Activated T-helper 9 cell treated with anti-CD3 and anti-CD28 coated beads, Interleukin-2, amount 50 U/mL, for 16 hours (primary cell): Measurements from ENCODE around the gene PRRT2.
"Not testable (repeated sequence)": the region's sequence is repeated elsewhere in the genome, so short reads cannot be mapped to it uniquely, and the experiment has no call there.

Experiments
- DNase-seq: peaks from one replicate; pipeline ENCODE4 v3.0.0-alpha.2; 2020; ENCODE audit warnings: low read depth

Gene PRRT2

DNA sequence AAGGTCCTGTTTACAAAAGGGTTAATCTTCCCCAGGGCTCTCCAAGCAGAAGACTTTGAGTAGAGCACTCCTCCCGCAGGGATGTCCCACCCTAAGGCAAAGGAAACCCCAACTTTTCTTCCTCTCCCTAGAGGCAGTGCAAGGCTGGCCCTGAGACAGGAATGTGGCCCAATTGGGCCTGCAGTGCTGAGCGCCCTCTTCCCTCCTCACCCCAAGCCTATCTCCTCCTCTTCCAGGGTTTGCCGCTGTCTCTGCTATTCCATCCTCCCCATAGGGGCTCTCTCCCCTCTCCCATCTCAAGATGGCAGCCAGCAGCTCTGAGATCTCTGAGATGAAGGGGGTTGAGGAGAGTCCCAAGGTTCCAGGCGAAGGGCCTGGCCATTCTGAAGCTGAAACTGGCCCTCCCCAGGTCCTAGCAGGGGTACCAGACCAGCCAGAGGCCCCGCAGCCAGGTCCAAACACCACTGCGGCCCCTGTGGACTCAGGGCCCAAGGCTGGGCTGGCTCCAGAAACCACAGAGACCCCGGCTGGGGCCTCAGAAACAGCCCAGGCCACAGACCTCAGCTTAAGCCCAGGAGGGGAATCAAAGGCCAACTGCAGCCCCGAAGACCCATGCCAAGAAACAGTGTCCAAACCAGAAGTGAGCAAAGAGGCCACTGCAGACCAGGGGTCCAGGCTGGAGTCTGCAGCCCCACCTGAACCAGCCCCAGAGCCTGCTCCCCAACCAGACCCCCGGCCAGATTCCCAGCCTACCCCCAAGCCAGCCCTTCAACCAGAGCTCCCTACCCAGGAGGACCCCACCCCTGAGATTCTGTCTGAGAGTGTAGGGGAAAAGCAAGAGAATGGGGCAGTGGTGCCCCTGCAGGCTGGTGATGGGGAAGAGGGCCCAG lies 1.0 kb downstream of the PRRT2 start:
- no peak for DNase-seq

DNA sequence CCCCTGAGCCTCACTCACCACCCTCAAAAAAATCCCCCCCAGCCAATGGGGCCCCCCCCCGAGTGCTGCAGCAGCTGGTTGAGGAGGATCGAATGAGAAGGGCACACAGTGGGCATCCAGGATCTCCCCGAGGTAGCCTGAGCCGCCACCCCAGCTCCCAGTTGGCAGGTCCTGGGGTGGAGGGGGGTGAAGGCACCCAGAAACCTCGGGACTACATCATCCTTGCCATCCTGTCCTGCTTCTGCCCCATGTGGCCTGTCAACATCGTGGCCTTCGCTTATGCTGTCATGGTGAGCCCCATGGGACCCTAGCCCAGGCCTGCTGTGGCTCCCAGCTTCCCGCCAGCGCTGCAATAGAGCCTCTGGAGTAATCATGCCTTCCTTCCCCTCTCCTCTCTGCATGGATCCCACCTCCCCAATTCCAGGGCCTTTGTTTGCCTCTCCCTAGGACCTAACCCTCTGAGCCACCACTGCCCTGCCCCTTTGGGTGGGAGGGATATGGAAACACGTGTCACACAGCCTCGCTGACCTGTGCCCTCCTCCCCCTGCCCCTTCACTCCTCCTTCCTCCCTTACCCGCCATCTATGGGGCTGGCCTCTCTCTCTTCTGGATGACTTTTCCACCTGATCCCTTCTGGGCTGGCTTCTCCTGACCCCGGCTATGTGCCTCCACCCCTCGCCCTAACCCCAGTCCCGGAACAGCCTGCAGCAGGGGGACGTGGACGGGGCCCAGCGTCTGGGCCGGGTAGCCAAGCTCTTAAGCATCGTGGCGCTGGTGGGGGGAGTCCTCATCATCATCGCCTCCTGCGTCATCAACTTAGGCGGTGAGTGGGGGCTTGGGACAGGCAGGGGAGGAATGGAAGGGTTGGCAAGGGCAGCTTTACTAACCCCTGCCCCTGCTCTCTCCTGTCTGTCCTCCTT lies 1.9 kb downstream of the PRRT2 start:
- no peak for DNase-seq

DNA sequence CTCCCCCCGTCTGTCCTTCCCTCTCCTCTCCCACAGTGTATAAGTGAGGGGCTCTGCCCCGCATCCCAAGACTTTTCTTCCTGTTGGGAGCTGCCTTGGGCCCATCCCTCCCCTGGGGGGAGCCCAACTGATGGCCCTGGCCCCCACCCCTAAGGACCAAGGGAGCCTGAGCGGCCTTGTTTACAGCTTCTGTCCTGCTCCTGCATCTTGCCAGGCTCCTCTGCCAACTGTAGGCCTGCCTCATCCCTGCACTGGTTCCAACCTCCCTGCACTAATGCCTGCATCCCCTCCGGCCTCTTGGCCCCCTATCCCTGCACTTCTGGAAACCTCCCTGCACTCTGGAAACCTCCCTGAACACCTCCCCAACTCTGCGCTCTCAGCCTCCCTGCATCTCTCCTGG lies 2.6 kb downstream of the PRRT2 start:
- no peak for DNase-seq

DNA sequence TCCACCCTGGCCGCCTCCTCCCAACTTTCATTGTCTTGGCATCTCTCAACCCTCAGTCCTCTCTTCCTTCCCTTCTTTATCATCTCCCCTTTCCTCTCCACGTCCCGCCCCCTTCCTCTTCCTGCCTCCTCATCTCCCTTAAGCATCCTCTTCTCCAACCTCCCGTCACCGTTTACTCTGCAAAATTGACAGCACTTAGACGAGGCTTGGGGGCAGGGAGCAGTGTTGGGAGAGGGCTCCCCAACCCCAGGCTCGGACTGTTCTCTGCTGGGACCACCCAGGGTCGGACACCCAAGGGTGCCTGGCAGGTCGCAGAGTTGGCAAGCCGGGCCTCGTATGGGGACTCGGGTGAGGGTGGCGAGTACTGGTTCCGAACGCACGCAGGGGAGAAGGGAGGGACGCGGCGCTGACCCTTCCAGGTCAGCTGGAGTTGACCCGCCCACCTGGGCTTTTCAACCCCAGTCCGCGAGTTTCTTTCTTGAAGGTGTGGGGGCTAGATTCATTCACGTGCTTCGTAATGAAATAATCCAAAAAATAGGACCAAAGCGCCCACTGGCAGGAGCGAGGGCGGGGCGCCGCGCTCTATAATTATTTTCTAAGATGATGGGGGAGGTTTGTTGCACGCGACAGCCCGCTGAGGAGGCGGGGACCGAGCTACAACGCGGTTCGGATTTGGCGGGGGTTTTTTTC lies 3.2 kb downstream of the PRRT2 start:
- peak; percentile 50 for DNase-seq

DNA sequence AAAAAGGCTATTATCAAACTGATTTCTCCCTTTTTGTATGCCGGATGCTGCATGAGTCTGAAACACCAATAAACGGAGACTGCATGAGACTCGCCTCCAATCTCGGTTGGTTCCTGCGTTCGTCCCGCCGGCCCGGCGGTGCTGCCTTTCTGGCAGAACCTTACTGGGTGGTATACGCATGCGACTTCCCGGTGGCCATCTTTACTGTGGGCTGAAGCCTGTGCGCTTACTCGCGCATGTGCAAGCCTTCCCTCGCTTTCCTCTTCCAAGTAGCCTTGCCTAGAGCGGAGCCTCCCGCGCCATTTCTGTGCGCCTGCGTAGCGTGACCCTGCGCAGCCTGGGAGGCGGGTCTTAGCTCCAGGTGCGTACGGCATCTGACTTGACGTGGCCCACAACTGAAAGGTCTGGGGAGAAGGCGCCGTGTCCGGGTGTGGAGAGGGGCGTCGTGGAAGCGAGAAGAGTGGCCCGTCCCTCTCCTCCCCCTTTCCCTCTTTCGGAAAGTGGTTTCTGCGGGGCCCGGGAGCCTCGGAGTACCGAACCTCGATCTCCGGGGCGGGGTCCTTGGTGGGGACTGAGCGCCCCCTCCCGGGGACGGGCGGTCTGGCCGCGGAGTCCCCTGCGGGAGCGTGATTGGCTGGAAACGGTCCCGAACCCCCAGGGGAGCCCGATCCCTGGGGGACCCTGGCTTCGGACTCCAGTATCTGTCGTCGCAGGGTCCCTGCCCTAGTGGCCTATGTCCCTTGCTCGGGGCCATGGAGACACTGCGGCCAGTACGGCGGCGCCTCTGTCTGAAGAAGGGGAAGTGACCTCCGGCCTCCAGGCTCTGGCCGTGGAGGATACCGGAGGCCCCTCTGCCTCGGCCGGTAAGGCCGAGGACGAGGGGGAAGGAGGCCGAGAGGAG lies 4.0 kb downstream of the PRRT2 start, which contains the start of gene PAGR1:
PAGR1 (plus strand) TSS at position 360 of the 901 bp plus-strand sequence; CDS start at position 734, 374 bp downstream.
- DNase-seq: peak; percentile 97

DNA sequence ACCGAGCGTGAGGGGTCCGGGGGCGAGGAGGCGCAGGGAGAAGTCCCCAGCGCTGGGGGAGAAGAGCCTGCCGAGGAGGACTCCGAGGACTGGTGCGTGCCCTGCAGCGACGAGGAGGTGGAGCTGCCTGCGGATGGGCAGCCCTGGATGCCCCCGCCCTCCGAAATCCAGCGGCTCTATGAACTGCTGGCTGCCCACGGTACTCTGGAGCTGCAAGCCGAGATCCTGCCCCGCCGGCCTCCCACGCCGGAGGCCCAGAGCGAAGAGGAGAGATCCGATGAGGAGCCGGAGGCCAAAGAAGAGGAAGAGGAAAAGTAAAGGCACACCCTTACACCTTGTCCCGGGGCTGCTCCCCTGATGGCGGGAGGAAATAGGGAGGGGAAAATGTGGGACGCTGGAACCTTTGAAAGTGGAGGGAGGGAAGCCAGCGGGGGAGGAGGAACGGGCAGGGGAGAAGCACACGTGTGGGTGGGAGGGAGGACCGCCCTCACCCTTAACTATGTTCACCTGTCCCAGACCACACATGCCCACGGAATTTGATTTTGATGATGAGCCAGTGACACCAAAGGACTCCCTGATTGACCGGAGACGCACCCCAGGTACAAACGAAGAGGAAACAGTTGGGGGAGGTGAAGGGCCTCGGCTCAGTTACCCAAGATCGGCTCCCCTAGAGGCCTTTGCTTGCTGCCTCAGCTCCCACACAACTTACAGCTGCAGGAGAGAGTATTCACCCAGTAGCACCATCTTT lies 4.9 kb downstream of the PRRT2 start:
- DNase-seq: peak; percentile 41

DNA sequence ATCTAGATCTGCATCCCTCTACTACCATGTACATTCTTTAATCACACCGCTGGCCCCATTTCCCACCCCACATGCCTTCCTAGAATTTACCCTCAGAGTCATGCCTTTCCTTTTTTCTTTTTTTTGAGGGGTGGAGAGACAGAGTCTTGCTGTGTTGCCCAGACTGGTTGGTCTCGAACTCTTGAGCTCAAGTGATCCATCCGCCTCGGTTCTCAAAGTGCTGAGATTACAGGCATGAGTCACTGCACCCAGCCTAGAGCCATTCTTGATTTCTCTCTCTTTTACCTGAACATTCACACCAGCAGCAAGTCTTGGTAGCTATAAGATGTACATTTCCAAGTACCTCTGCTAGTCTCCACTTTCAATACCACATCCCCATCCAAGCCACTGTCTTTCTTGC lies 6.1 kb downstream of the PRRT2 start:
- no peak for DNase-seq

DNA sequence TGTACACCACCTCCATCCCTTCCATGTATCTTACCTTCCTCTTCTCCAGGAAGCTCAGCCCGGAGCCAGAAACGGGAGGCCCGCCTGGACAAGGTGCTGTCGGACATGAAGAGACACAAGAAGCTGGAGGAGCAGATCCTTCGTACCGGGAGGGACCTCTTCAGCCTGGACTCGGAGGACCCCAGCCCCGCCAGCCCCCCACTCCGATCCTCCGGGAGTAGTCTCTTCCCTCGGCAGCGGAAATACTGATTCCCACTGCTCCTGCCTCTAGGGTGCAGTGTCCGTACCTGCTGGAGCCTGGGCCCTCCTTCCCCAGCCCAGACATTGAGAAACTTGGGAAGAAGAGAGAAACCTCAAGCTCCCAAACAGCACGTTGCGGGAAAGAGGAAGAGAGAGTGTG lies 7.5 kb downstream of the PRRT2 start:
- no peak for DNase-seq

DNA sequence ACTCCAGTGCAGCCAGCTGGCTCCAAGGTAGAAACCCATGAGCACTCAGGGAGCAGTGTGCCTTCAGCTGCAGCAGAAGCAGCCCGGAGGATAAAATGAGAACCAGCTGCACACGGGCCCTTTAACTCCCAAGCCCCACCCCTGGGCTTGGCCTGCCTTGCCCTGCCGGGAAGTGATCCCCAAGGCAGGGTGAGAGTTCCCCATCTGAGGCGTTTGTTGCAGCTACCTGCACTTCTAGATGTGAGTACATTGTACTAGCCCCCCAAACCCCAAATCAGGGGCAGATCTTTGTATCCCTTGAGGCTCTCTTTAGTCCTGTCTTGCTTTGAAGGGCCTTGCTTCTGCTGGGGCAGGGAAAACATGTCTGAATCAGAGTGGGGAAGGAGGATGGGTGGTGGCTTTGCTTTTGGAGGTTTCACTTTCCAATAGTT lies 8.3 kb downstream of the PRRT2 start, which contains the start of gene MVP:
MVP (plus strand) TSS at position 192 of the 431 bp plus-strand sequence. CDS start 10,088 bp downstream, outside the sequence.
- no peak for DNase-seq

DNA sequence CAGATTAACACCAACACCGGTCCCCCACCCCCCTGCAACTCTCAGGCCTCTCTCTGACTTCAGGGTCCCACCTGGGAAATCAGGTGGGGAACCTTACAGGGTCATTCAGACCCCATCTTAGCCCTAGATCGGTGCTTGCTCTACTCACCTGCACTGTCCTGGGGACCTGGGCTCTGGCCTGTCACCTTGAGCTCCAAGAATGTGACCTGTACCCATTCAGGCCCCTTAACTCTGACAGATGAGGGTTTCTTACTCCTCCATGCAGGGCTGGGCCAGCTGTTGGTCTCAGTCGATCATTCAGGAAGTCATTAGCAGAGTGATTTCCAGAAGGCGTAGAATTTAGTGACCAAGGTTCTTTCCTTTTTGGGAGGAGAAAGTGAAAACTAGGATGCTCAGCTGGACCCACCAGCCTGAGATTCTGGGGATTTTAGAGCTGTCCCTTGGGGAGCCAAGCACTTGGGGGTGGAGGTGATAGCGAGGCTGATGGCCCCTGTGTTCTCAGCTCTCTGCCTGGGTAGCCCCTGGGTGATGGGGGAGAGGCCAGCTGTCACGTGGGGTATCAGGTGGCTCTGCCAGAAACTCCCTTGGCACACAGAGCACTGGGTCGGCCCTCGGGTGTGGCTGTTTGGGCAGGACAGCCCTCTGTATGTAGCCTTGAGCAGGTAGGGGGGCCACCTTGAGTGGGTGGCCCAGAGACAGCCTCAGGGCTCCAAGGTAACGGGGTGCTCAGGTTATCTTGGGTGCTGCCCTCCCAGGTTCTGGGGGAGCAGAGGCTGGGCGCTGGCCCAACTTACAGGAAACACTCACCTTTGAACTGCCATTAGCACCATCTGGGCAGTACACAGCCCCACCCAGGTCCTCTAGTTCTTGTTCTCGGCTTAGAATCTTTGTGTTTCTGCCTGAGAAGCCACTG lies 9.0 kb downstream of the PRRT2 start:
- peak; percentile 37 for DNase-seq

DNA sequence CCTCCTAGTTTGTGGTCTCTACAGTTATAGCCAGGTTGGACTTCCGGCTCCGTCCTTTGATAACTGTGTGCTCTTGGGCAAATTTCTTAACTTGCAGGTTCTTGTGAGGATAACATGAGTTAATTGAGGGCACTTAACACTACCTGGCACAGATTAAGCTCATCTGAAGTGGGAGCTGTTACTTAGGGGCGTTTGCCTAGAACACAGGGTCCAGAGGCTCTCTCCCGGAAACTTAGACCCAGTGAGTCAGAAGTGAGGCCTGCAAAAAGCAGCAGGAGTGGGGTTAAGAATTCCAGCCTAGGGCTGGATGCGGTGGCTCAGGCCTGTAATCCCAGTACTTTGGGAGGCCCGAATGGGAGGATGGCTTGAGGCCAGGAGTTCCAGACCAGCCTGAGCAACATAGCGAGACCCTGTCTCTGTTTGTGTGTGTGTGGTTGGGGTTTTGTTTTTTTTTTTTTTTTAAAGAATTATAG lies 9.7 kb downstream of the PRRT2 start:
- DNase-seq: no peak

DNA sequence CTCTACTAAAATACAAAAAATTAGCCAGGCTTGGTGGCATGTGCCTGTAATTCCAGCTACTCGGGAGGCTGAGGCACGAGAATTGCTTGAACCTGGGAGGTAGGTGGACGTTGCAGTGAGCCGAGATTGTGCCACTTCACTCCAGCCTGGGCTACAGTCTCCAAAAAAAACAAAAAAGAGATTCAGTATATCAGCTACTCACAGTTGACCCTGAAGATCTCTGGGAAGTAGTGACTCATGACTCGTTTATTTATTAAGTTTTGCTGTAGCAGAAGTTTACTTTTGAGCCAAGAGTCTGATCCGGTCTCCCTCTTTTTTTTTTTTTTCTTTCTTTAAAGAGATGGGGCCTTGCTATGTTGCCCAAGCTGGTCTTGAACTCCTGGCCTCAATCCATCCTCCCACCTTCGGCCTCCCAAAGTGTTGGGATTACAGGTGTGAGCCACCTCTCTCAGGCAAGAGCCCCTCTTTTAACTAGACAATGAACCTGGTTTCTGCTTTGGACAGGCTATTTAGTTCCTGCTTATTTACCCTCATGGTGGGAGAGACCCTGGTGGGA lies 12.7 kb downstream of the PRRT2 start:
- no peak for DNase-seq

DNA sequence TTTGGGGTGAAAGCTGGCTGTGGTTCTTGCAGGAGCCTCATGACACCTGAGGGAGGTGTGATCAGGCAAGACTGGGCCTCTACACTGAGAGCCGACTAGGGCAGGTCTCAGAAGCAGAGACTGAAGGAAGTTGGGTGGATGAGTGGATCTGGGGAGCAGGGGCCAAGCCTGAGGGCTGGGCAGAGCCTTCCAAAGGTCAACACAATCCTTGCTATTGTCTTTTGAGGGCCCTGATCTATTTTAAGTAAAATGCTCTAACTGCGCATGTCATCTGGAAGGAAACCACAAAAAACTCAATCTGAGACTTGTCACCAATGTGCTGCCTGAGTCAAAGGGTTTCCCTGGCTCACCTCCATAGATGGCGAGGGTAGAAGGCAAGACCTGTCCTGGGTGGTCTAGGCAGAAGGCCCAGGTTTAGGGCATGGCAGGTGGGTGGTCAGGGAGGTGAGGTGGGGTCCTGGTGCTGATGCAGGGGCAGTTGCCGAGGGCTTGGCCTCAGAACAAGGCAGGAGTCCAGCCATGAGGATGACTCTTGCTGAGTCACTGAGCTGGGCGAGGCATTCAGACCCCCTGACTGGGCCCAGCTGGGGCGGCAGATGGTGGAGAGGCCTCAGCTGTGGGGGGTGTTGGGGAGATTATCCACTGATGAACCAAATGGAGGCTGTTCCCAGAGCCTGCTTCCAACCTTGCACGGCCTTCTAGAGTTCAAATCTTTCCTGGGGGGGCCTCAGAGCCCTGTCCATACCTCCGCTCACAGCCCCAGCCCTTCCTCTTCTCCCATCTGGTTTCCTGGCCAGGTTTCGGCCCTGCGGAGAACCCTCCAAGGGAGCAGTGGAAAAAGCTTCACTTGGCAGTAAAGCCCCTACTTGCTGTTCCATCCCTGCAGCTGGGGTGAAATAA lies 13.4 kb downstream of the PRRT2 start:
- DNase-seq: no peak

DNA sequence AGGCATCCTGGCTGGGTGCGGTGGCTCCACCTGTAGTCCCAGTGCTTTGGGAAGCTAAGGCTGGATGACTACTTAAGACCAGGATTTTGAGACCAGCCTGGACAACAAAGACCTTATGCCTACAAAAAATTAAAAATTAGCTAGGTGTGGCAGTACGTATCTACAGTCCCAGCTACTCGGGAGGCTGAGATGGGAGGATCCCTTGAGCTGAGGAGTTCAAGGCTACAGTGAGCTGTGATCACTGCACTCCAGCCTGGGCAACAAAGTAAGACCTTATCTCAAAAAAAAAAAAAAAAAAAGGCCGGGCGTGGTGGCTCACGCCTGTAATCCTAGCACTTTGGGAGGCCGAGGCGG lies 14.3 kb downstream of the PRRT2 start:
- no peak for DNase-seq

DNA sequence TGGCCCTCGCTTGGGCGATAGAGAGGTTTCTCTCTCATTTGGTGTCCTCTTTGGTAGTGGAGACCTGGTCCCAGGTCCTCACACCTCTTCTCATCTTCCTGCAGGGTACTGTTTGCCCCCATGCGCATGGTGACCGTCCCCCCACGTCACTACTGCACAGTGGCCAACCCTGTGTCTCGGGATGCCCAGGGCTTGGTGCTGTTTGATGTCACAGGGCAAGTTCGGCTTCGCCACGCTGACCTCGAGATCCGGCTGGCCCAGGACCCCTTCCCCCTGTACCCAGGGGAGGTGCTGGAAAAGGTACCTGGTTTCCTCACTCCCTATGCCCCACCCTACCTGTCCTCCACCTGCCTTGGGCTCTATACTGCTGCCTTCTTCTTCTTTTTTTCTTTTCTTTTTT lies 18.8 kb downstream of the PRRT2 start:
- no peak for DNase-seq

DNA sequence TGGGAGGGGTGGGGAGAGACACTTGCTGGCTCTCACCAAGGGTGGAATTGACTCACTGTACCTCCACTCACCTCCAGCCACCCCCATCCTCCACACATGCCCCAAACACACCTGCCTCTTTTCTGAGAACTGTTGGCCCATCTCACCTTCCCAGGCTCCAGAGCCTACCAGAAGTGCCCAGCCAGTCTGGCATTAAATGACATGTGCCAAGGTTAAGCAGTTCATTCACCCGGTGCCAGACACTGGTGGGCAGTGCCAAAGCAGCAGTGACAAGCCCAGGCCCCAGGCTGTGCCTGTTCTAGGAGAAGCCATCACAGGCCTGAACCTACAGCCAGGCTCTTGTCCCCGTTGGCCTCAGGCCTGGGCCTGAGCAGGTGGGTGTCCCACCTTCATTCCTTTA lies 19.5 kb downstream of the PRRT2 start:
- no peak for DNase-seq

DNA sequence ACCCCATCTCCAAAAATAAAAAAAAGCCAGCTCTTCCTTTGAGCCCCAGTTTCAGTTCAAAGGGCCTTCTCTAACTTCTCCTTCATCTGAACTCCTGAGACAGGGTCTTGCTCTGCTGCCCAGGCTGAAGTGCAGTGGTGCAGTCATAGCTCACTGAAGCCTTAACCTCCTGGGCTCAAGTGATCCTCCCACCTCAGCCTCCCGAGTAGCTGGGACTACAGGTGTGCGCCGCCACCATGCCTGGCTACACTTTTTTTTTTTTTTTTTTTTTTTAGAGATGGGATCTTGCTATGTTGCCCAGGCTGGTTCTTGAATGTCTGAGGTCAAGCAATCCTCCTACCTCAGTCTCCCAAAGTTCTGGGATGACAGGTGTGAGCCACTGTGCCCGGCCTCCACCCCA lies 21.2 kb downstream of the PRRT2 start:
- DNase-seq: not testable (repeated sequence)

DNA sequence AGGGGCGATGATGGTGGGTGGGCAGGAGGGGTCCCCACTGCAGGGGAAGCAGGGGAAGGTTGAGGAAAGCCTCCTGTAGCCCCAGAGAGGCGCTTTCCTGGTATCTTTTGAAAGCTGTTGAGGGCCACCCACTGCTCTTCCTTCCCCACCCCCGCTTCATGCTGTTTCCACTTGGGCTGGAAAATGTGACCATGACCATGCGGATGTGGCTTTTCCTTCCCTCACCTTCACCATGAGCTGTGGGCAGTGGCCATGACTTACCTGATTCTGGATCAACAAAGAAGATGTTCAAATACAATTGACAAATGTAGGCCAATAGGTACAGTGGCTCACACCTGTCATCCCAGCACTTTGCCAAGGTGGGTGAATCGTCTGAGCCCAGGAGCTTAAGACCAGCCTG lies 22.1 kb downstream of the PRRT2 start:
- DNase-seq: no peak
